NCI-H510A treated with DMSO at 0.1 percent for 48 hours (cell line): ENCODE data around the gene SLC23A3.

ENCODE experiments used
- DNase-seq: peaks from one replicate; lab custom pipeline; 2025; lab: John Stamatoyannopoulos, UW

SLC23A3 gene

GRCh38 chr2:219169930-219170654, at the start of gene SLC23A3:
TSS of gene SLC23A3 (minus strand) at chr2:219170029. CDS start at chr2:219169984, 45 bp downstream.
- DNase-seq: no peak

GRCh38 chr2:219218732-219219701, 49.2 kb upstream of the SLC23A3 start, which contains the start of gene ABCB6:
TSS of gene ABCB6 (minus strand) at chr2:219218958. CDS start at chr2:219218673, 285 bp downstream.
- peak; percentile 93 for DNase-seq

GRCh38 chr2:219218217-219218731, 48.4 kb upstream of the SLC23A3 start:
- peak; percentile 54 for DNase-seq

- DNase-seq: no peak
Measured at GRCh38 chr2:219216535-219216915, 46.7 kb upstream of the SLC23A3 start.

GRCh38 chr2:219215871-219216534, 46.2 kb upstream of the SLC23A3 start:
- no peak for DNase-seq

GRCh38 chr2:219214786-219215185, 45.0 kb upstream of the SLC23A3 start:
- no peak for DNase-seq

GRCh38 chr2:219214141-219214540, 44.3 kb upstream of the SLC23A3 start:
- DNase-seq: no peak

GRCh38 chr2:219213486-219214071, 43.8 kb upstream of the SLC23A3 start:
- DNase-seq: no peak

- no peak for DNase-seq
Measured at GRCh38 chr2:219213026-219213415, 43.2 kb upstream of the SLC23A3 start.

GRCh38 chr2:219210886-219211362, 41.1 kb upstream of the SLC23A3 start:
- no peak for DNase-seq

GRCh38 chr2:219210196-219210885, 40.5 kb upstream of the SLC23A3 start:
- no peak for DNase-seq

GRCh38 chr2:219209236-219210195, 39.7 kb upstream of the SLC23A3 start:
- no peak for DNase-seq

- peak; percentile 34 for DNase-seq
Measured at GRCh38 chr2:219207884-219208740, 38.3 kb upstream of the SLC23A3 start.

GRCh38 chr2:219207134-219207883, 37.5 kb upstream of the SLC23A3 start:
- DNase-seq: no peak

- peak; percentile 92 for DNase-seq
Measured at GRCh38 chr2:219206328-219207133, 36.7 kb upstream of the SLC23A3 start, which contains the start of gene ZFAND2B. TSS of gene ZFAND2B (plus strand) at chr2:219206782. CDS start at chr2:219206988, 206 bp downstream.

GRCh38 chr2:219205981-219206327, 36.1 kb upstream of the SLC23A3 start:
- no peak for DNase-seq

- DNase-seq: no peak
Measured at GRCh38 chr2:219205165-219205538, 35.3 kb upstream of the SLC23A3 start.
